SK-N-DZ (cell line): Measurements from ENCODE around the gene CRB2.

Experiments used
- DNase-seq: peaks from one replicate; pipeline ENCODE4 v3.0.0-alpha.2; 2015; ENCODE audit warnings: low spot score

Gene CRB2

DNA sequence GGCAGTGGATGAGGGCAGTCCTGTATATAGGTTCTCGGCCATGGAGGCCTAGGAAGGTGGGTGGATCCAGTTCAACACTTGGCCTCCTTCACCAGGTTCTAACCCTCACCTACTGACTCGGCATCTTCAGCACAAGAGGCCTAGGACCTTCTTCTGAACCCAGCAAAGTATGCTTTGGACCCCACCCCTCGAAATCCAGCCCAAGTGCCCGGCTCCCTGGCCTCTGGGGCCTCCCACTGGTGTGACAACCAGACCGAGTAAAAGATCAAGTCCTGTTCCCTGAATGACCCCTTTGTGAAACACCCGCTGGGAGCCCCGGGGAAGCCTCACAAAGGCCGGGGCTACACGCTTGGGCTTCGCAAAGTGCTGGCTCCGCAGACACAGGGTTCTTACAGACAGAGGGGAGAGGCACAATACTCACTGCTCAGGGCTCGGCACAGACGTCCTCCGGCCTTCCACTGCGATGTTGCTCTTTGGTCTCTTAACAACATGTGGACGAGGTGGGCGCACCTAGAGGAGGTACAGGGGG lies 47.0 kb downstream of the CRB2 start:
- DNase-seq, result no peak

DNA sequence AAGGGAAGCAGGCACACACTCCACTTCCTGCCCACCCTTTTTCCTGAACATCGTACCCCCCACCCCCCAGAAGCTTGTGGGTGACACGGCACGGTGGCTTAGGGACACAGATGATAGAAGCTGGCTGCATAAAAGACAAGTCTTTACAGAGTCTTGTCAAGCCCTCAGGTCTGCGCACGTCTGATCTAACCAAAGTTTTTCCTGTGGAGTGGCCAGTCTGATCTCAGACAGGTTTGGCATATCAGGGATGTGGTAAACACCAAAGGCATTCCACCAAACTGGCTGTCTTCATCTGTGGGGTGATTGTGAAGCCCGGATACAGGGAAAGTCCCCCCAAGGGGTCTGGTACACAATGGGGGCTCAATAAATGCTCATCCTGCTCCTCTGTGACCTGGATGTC lies 50.0 kb downstream of the CRB2 start:
- DNase-seq, result no peak

DNA sequence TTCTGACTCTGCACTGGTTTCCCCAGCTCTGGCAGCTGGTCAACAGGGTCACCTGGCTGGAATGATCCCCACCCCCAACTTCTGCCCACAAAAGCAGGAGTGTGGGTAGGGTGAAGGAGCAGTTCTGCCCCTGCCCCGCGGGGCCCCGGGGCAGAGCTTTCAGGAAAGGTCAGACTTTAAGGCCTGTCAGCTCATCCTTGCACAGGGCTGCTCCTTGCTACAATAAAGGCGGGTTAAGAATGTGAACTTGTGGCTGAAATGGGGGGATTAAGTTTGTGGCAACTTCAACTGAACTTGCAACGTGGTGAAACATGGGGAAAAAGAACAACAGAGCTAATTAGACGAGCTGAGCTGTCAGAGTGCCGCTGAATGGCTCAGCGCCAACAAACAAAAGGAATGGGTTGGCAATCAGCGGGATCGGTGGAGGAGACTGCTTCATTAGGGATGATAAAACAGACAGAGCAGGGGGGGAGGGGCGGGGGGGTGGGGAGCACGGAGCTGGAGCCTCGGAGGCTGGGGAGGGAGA lies 50.8 kb downstream of the CRB2 start:
- no peak for DNase-seq

DNA sequence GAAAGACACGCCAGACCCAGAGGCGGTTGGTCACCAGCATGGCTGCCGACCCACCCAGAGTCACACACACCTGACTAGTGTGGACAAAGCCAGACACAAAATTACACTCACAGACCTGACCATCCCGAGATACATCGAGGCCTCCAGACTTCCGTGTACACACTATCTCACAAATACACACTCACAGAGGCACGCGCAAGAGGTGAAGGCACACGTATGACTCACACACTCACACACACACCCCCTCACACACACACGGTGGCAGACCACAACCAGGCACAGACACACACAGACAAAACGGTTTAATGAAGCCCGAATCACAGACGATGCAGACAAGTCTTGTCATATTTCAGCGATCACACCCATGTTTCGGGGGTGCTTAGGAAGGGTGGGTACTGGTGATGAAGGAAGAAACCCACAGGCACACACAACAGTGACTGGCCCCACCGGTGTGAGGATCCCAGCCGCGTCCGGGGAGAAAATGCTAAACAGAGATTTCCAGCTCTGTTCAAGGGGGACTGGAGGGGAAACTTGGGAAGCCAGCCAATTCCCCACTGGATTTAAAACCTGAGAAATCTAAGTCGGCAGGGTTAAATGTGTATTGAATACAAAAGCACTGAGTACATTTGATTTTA lies 51.3 kb downstream of the CRB2 start:
- no peak for DNase-seq

DNA sequence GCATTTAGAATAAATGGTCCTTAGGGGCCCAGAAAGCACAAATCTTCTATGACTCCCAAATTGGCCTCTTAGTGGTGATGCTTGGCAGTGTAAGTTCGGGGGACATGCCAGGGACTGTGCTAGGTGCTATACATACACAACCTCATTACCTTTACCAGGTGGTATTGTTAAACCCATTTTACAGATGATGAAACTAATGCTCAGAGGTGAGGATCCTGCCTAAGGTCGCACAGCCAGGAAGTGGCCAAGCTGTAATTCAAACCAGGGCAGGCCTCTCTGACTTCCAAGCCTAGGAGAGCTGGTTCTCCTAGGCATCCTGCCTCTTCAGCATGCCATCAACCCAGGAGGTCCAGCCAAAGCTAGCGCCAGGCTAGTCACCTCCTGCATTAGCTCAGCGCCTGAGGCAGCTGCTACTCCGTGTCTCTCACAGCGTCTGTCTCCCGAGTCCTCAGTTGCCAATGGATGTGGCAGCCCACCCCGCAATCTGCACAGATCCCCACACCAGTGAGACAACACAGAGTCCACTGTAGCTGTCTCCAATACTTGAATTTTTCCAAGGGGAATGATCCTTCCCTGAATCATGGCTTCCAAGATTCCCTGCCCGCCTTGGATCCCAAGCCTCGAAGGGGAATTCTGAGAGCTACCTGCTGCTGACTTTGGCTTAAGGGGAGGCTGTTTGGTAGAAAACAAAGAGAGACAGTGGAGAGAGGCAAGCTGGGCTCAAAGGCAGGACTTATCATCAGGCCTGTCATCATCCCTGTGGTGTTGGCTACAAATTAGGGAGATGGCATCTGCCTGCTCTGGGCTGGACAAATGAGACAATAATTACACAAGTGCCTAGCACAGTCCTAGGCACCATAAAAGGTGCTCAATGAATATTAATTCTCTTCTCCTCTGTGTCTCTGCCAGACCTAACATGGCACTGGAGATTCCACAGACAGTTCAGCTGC lies 52.6 kb downstream of the CRB2 start:
- DNase-seq, result no peak

DNA sequence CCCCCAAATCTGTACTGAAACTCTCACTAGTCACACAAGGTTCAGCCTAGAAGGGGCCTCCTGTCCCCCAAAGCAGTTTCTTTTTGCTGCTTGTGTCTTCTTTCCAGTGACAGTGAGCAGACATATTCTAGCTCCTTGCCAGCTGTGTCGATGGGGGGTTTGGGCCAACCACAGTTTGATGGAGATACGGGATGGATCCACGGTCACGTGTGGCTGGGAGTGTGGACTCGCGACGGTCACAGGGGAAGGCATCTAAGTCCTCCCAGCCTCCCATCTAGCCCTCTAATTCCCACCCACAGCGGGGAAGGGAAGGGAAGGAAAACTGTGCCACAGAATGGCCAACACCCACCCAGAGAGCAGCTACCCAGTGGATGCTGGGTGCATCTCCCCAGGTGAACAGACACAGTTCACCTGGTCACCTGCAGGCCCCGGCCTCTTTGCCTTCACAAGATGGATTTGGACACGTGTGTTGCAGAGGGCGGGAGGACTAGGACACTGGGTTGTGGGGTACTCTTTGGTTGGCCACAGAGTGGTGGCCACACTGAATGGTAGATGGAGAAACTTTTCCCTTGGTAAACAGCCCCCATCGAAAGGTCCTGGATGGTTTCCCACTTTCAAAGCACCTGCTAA lies 54.4 kb downstream of the CRB2 start:
- no peak for DNase-seq

DNA sequence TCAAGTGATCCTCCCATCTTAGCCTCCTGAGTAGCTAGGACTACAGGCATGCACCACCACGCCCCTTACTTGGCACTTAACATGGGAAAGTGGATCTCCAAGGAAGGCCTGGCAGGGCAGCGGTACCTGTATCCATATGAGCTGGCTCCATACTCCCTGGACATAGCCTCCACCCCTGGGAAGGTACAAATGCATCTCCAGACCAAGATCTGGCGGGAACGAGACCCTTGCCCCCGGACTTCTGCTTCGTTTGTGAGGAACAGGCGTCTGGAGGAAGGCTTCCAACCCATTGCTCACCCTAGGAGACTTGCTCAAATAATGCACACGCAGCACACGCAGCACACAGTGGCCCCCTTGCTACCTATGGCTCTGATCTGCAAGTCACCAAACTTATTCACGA lies 55.2 kb downstream of the CRB2 start:
- DNase-seq, result no peak

DNA sequence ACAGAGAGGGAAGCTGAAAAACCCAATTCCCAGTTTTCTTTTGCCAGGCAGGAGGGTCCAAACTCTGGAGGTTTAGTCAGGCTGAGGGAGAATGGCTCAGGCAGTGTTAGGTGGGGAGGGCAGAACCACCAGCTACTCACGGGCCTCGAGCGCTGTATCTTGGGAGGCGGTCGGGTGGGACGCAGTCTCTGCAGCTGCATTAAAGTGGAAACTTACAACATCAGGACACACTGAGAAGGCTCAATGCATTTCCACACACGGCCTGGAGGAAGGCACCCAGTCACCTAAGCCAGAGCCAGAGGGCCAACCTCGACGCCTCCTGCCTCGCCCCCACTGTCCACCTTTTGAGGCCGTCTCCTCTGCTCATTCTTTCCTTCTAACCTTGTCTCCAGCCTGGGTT lies 55.6 kb downstream of the CRB2 start:
- no peak for DNase-seq

DNA sequence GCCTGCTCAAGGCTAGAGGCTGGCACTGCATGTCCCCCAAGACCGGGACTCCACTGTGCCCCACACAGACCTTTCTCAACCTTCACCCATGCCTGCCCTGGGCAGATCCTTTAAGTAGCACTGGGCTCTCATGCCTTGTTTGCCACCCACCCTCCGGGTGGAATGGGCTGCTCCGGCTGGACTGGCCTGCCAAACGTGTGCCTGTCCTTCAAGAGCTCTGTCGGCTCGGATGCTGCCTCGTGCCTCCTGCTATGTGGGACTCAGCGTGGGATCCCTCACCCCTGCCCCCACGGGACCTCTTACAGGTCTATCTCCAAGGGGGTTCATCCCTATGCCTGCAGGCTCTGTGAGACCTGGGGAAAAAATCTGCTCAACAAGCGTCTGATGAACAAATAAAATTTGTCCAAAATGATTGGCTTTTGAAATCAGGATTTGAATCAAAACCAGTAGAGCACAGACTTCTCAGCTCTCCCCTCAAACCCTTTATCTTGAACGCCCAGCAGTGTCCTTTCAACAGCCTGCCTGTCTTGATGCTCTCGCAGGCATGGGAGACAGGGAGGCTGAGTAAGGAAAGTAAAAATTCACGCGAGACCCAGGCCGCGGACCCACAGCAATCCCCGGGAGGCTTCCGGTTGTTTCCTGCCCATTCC lies 56.3 kb downstream of the CRB2 start:
- DNase-seq, result no peak

DNA sequence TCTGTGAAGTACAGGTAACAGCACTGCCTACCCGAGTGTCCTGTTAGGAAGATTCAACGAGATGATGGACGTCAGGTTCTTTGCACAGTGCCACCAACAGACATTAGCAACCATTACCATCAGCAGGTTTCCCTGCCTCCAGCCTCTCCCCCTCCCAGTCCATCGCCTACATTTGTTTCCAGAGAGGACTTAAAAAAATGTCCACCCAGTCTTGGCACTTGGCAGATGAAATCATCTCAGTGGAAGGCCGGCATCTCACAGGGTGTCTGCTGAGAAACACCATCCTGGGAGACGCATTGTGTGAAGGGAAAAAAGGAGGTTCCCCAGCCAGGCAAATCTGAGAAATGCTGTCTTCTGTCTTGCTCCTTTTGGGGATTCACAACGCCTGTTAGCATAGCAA lies 58.2 kb downstream of the CRB2 start:
- no peak for DNase-seq

DNA sequence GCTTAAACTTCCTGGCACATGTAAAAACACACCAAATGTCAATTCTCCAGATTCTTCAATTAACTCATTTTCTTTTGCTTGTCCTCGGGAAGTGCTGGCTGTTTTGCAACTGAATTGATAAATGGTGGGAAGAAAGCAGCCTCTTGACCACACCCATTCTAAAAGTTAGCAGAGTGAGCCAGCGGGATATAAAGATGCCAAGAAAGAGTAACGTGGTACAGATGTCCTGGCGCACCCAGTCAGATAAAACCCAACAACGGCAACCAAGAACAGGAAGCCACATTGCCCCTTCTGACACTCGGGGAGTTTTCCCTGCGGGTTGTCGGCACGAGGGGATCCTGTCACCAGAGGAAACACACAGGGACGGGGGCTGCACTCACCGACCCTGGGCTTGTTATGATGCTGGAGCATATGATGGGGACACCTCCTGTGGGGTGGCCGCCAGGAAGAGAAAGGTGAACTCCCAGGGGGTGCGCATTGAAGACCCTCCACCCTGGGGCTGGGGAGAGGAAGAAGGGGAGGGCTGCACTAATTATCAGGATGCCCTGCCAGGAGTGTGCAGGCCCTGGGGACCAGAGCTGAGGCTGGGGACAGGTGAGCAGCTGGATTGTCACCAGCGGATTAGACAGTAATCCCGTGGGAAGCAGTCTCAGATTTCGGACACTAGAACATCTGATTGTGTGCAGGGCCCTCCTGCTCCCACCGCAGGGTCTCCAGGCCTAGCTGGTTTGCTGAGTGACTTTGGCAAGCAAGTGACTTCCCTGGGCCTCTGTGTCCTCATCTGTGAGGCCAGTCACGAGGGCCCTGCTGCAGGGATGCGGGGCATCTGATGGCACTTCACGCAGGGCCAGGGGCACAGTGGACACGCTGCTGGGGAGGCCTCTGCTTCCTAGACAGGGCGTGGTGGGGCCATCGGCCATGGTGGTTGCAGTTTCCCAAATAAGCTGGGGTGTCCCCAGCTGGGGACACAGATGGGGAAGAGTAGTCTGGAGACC lies 59.2 kb downstream of the CRB2 start:
- DNase-seq, result no peak

DNA sequence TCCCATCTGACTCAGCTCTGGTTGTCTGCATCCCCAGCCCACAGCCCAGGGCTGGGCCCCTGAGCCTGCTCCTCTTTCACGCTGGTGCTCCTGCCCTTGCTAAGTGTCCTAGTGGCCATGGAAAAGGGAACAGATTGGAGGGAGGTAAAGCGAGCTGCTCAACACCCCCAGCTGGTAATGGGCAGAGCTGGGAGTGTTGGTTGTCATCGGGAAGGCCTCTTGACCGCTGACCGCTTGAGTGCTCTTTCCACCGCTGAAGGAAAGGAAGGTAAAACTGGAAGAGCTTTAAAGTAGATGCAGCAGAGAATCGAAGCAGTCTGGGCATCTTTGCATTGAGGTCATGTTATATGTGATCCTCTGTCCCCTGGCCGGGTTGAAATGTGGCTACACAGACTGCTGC lies 60.2 kb downstream of the CRB2 start:
- DNase-seq, result no peak

DNA sequence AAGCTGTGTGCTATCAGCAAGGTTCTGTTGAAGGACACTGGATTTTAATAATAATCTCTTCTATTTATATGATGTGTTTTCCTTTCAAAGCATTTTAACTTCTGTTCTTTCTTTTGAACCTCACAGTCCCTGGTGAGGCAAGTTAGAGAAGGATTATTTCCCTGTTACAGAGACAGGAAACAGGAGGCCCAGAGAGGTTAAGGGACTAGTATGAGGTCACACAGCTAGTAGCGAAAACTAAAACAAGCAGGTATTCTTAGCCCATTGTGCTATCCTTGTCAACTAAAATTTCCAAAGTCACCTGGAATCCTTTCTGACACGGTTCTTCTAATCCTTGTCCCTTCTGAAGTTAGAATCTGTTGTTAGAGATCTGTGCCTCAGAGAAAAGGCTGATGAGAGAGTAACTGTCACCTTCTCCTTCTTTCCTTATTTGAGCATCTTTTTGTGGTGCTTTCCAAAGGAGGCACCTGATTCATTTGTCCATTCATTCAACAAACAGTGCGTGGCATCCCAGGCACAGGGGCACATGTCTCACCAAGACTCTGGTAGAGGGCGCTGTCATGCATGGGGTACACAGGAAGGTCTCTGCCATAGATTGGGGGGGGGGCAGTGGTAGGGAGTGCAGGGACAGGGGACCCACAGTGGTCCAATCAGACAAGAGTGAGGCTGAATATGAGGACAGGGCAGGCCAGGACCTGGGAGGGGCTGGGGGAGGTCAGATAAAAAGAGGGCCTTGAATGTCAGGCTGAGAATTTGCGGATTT lies 61.5 kb downstream of the CRB2 start:
- no peak for DNase-seq

DNA sequence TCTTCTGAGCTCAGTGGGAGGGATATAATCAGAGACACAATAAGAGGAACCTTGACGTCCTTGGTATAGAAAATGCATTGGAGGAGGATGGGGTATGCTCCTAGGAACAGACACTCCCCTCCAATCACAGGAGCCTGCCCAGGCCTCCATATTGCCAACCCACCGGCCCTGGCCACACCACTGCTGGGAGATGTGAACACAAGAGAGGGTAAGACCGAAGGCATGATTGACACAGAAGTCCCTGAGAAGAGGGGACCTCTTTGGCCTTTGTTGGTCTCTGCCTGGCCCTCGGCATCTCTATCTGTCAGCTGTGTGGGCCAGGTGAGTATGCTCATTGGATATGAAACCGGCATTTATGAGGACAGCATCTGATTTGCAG lies 62.0 kb downstream of the CRB2 start:
- DNase-seq, result no peak

DNA sequence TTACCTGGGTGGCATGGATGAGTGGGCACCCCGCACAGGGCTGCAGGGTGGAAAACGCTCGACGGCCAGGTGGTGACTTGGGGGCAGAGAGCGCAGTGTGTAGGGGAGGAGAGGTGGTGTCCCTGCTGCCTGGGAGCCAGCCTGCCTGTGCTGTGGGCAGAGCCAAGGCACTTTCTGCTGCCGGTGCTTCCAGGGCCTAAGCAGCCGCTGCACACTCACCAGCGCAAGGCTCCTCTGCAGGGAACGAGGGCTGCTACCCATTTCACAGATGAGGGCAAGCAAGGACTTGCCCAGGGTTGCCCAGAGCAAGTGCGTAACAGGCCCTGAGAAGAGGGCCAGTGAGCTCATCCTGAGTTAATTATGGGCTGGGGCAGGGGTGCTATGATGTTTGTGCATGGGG lies 62.5 kb downstream of the CRB2 start:
- DNase-seq, result no peak

DNA sequence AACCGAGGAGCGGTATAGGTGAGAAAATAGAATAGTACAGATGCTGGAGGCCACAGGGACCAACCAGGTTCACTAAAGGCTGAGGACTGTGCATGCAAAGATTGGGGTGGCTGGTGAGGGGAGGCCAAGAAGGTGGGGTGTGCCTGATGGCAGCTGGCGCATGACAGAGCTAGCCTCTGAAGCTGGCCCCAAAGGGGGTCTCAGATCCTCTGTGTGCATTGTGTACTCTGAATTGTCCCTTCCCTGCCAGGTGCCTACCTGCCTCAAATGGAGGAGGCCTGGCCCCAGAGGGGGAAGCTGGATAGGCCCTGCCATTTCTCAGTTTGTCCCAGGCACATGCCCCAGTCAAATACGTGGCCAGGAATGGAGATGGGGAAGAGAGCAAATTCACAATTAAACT lies 63.1 kb downstream of the CRB2 start:
- DNase-seq, result no peak

DNA sequence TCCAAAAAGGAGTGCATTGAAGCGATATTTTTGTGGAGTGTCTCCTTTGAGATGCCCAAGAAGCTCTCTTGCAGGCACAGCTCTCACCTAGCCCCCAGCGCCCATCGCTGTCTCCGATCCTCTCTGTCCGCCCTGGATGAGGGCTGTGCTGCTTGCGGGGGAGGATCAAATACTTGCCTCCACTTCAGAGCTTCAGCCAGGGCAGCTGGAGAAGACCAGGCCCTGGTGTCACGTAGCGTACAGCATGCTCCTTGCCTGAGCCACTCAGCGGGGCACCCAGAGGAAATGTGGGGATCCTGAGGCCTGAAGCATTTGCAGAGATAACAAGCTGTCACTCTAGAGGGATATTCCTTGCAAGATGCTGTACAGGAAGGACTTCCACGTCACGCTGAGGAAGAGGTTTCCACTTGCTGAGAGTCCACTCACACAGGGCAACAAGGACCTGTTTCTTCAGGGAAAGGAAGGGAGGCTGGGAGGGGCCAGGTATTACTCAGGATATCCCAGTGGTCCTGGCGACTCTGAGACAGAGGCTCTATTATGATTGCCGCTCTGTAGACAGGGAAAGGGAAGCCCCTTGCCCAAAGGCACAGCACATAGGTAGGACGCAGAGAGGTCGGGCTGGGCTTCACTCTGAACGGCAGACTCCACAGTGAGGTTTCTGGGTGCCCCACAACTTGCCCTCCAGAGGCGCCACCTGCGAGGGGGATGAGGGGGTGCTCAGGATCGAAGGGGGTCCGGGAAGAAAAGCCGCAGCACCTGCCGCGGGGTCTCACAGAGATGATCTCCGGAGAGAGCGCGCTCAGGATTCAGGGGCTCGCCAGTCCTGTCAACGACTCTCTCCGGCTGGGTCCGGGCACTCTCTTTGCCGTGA lies 64.0 kb downstream of the CRB2 start:
- no peak for DNase-seq

DNA sequence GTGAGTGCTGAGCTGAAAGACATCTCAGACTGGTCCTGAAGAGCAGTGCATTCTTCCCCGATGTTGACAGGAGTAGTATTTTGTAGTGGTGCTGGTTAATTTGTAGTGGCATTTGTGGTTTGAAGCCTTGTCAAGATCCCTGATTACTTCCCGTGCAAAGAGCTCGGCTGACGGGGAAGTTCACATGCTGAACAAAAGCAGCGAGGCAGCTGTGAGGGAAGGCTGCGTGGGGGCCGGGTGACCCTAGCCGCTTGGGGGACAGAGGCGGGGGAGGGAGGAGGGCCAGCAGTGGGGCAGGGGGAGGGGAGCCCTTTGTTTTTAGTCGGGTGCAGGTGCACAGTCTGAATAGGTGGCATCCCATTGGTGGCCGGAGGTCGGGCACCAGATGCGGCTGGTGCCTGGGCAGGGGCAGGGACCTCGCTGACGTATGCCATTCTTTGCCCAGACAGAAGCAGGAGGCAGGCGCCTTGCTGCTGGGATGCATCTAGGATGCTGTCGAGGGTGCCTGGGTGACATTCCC lies 64.7 kb downstream of the CRB2 start:
- DNase-seq, result no peak
